ENCODE data around the gene RCC2. TPM values are rescaled to one million over a fixed set of nuclear protein-coding genes. Genes with fewer than 3 reads are reported as not detected.

Gene RCC2
- total RNA-seq, 1 donor from 2014 or later = 159 TPM

GRCh38 chr1:17436380-17437174, 2.9 kb downstream of the RCC2 start:
- Mint-ChIP-seq H3K9me3 (no peaks in the 10 kb centered on the region), H3K27ac (peak overlapping the region; percentile 71), H3K27me3 (ENCODE audit: low read depth) (peaks cover 3% of the 10 kb centered on the region), H3K4me3 (peak overlapping the region; percentile 73), H3K36me3 (peaks cover 6% of the 10 kb centered on the region), H3K4me1 (peaks cover 38% of the 10 kb centered on the region)
- no peak for TF ChIP-seq CTCF (IDR thresholded peaks at IDR 0.05; ENCODE audit: unreplicated experiment)
- no peak for DNase-seq (ENCODE audit: low spot score in 2 of 2, unreplicated experiment in 2 of 2)

DNA sequence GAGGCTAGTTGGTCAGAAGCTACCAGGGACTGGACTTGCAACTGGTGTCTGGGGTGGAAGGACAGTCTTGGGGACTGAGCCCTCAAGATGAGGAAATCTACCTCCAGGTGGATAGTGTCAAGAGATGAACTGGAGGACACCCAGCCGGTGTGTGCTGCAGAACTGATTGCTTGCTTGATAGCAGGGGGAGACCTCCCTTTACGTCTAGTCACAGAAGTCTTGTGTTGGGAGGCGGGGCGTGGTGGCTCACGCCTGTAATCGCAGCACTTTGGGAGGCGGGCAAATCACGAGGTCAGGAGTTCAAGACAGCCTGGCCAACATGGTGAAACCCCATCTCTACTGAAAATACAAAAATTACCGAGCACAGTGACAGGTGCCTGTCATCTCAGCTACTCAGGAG, 4.9 kb downstream of the RCC2 start:
- Mint-ChIP-seq H3K4me3 (no peak overlapping the region), H3K27ac (no peak overlapping the region), H3K9me3 (no peaks in the 10 kb centered on the region), H3K36me3 (peaks cover 7% of the 10 kb centered on the region), H3K4me1 (peaks cover 20% of the 10 kb centered on the region), H3K27me3 (ENCODE audit: low read depth) (no peaks in the 10 kb centered on the region)
- TF ChIP-seq CTCF (IDR thresholded peaks at IDR 0.05; ENCODE audit: unreplicated experiment) = no peak
- DNase-seq (ENCODE audit: low spot score in 2 of 2, unreplicated experiment in 2 of 2) = no peak

DNA sequence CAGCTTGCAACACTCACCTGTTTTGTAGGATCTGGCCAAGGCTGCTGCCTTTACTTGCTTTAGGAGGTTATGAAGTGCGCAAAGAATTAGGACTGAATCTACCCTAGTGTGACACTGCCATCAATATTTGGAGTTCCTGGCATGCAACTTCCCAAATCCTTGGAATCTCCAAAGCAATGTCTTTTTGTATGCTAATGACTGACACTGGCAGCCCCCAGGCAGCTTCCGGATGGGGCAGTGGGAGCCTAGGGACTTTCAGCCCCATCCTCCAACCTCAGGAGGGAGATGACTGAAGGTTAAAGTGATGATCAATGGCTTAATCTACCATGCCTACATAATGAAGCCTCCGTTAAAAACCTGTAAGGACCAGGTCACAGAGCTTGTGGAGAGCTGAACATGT, 5.5 kb downstream of the RCC2 start:
- no peak overlapping the region for H3K27ac Mint-ChIP-seq

DNA sequence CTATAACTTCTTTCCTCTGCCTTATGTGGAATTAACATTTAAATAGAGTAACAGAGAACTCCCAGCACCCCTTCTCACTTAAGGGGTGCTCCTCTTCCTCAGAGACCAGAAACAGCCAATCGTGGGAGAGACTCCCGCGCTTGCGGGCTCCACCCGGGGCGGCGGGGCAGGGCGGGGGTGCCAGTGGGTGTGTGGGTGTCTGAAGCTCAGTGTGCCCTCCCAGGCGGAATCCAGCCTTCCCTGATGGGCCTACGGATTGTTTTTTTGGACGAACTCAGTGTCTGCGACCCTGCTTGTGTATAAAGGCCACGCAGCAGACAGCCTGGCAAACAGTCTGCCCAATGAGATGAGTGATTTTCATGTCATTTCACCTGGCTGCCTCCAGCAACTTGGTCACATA, 6.2 kb downstream of the RCC2 start:
- Mint-ChIP-seq H3K4me1 (peaks cover 20% of the 10 kb centered on the region), H3K36me3 (peaks cover 16% of the 10 kb centered on the region), H3K4me3 (no peak overlapping the region), H3K27ac (no peak overlapping the region), H3K27me3 (ENCODE audit: low read depth) (no peaks in the 10 kb centered on the region), H3K9me3 (no peaks in the 10 kb centered on the region)
- no peak for TF ChIP-seq CTCF (IDR thresholded peaks at IDR 0.05; ENCODE audit: unreplicated experiment)
- DNase-seq (ENCODE audit: low spot score in 2 of 2, unreplicated experiment in 2 of 2) = no peak

More for the DNA sequence above, 5.5 kb downstream of the RCC2 start:
- peaks cover 12% of the 10 kb centered on the region for H3K36me3 Mint-ChIP-seq
- no peaks in the 10 kb centered on the region for H3K9me3 Mint-ChIP-seq
- TF ChIP-seq CTCF (IDR thresholded peaks at IDR 0.05; ENCODE audit: unreplicated experiment) = no peak
- no peaks in the 10 kb centered on the region for H3K27me3 Mint-ChIP-seq (ENCODE audit: low read depth)
- no peak for DNase-seq (ENCODE audit: low spot score in 2 of 2, unreplicated experiment in 2 of 2)
- H3K4me1 Mint-ChIP-seq = peaks cover 20% of the 10 kb centered on the region
- no peak overlapping the region for H3K4me3 Mint-ChIP-seq

DNA sequence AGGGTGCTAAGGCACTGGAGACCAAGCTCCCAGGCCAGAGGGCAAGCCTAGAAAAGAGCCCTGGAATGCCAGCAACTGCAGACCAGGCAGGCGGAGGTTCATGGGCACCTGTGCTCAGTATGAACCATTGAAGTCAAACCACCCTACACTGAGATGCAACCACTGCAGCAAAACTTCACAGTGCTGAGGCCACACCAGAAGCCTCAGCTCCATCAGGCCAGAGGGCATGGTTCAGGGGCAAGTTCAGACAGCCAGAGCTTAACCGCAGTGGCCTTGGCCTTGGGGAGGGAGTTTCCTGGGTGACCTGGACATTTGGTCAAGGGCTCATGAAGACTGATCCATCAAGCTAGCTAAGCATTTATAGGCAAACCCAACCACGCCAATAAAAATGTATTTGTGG, 7.1 kb downstream of the RCC2 start:
- Mint-ChIP-seq H3K27me3 (ENCODE audit: low read depth) (no peaks in the 10 kb centered on the region), H3K27ac (no peak overlapping the region), H3K4me3 (no peak overlapping the region), H3K36me3 (peaks cover 16% of the 10 kb centered on the region), H3K4me1 (peaks cover 20% of the 10 kb centered on the region), H3K9me3 (no peaks in the 10 kb centered on the region)
- no peak for DNase-seq (ENCODE audit: low spot score in 2 of 2, unreplicated experiment in 2 of 2)
- no peak for TF ChIP-seq CTCF (IDR thresholded peaks at IDR 0.05; ENCODE audit: unreplicated experiment)
